HuH-7 (cell line): ENCODE results near the gene COQ5.
A peak's percentile ranks its signal among the peaks of the same experiment; 100 is the strongest.
"Not testable (repeated sequence)": the region's sequence is repeated elsewhere in the genome, so short reads cannot be mapped to it uniquely, and the experiment has no call there.

ENCODE experiments used
- DNase-seq: peaks from one replicate; pipeline ENCODE4 v3.0.0; 2011; ENCODE audit warnings: low spot score

Gene COQ5

GRCh38 chr12:120528861-120529525 lies at the start of gene COQ5:
Gene COQ5 (minus strand): TSS chr12:120529158. CDS start chr12:120529141, 17 bp downstream.
- DNase-seq, result peak; percentile 56

GRCh38 chr12:120574106-120574505 lies 45.1 kb upstream of the COQ5 start:
- DNase-seq, result no peak

- DNase-seq, result no peak
These were observed 44.6 kb upstream of the COQ5 start for GRCh38 chr12:120573560-120573959.

- no peak for DNase-seq
These were observed 42.3 kb upstream of the COQ5 start for GRCh38 chr12:120571299-120571698.

GRCh38 chr12:120563495-120563894 lies 34.5 kb upstream of the COQ5 start:
- no peak for DNase-seq

- DNase-seq, result no peak
These were observed 33.9 kb upstream of the COQ5 start for GRCh38 chr12:120562906-120563305.

GRCh38 chr12:120557589-120557988 lies 28.6 kb upstream of the COQ5 start:
- DNase-seq, result no peak

- no peak for DNase-seq
These were observed 25.7 kb upstream of the COQ5 start for GRCh38 chr12:120554678-120555077.

GRCh38 chr12:120546050-120546386 lies 17.1 kb upstream of the COQ5 start:
- DNase-seq, result no peak

GRCh38 chr12:120544691-120545090 lies 15.7 kb upstream of the COQ5 start:
- DNase-seq, result no peak

GRCh38 chr12:120542166-120542565 lies 13.2 kb upstream of the COQ5 start:
- DNase-seq, result no peak

GRCh38 chr12:120540445-120540844 lies 11.5 kb upstream of the COQ5 start:
- DNase-seq, result no peak

- DNase-seq, result no peak
These were observed 10.3 kb upstream of the COQ5 start for GRCh38 chr12:120539303-120539702.

GRCh38 chr12:120538281-120539156 lies 9.6 kb upstream of the COQ5 start:
- peak; percentile 53 for DNase-seq

- DNase-seq, result no peak
These were observed 8.9 kb upstream of the COQ5 start for GRCh38 chr12:120537856-120538220.

- no peak for DNase-seq
These were observed 7.3 kb upstream of the COQ5 start for GRCh38 chr12:120536064-120536791.

GRCh38 chr12:120534703-120535655 lies 6.0 kb upstream of the COQ5 start:
- peak; percentile 32 for DNase-seq

GRCh38 chr12:120534203-120534702 lies 5.3 kb upstream of the COQ5 start, which contains the start of gene RNF10:
Gene RNF10 (plus strand): TSS chr12:120534356. CDS start chr12:120534812, 456 bp downstream.
- peak; percentile 82 for DNase-seq

GRCh38 chr12:120532701-120533238 lies 3.8 kb upstream of the COQ5 start:
- no peak for DNase-seq

GRCh38 chr12:120530418-120530761 lies 1.4 kb upstream of the COQ5 start:
- not testable (repeated sequence) for DNase-seq
